ENCODE data around the gene KIAA0825. TPM values are rescaled to one million over a fixed set of nuclear protein-coding genes. Genes with fewer than 3 reads are reported as not detected.

The KIAA0825 gene
- polyA plus RNA-seq, 3 donors: 0.56 to 1.3 (median 0.89) TPM

DNA sequence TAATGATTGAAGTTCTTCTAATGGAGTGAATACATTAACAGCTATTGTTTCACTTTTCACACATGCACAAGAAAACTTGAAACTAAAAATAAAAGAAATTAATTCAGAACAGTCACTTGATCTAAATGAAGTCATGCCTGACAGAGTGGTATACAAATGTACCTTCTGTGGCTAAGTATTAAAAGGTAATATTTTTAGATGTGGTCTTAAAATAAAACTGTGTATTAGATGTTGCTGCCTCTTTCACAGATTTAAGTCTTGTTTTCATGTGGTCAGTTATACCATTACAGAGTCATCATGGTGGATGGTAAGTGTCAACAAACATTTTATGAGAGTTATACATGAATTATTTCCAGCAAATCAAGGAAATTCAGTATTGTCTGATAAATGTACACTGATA lies 47.0 kb downstream of the KIAA0825 start:
- Histone ChIP-seq H3K4me2 (replicated peaks; ENCODE audit: extremely low read depth, low read length, poor library complexity, severe bottlenecking) (no peak overlapping the region), H4K20me1 (ENCODE audit: insufficient read depth, low read length) (no peaks in the 10 kb centered on the region), H3K4me3 (replicated peaks in 1 of 3; ENCODE audit: low read depth in 2 of 3, low read length in 3 of 3) (no peak overlapping the region), H3K79me2 (ENCODE audit: insufficient read depth, low read length) (no peaks in the 10 kb centered on the region), H3K36me3 (replicated peaks in 1 of 2; ENCODE audit: control insufficient read depth in 1 of 2, insufficient read depth in 2 of 2, low read length in 2 of 2) (no peaks in the 10 kb centered on the region), H3K9me3 (replicated peaks in 1 of 2; ENCODE audit: control insufficient read depth in 1 of 2, insufficient read depth in 1 of 2, low read length in 2 of 2) (peaks cover 0 to 2% of the 10 kb centered on the region in 2 donors), H3K27me3 (ENCODE audit: control insufficient read depth in 2 of 2, insufficient read depth in 2 of 2, low read length in 2 of 2) (no peaks in the 10 kb centered on the region), H3K27ac (ENCODE audit: low read depth in 1 of 2, low read length in 2 of 2) (no peak overlapping the region), H3K4me1 (ENCODE audit: control insufficient read depth in 1 of 2, insufficient read depth in 2 of 2, low read length in 2 of 2) (no peaks in the 10 kb centered on the region), H2AFZ (ENCODE audit: insufficient read depth, low read depth, low read length, poor library complexity, severe bottlenecking) (no peak overlapping the region), H3K9ac (ENCODE audit: insufficient read depth, low read length, poor library complexity, severe bottlenecking) (no peak overlapping the region)
- no peaks in the 10 kb centered on the region for H3K4me1 Mint-ChIP-seq
- H3K4me3 Mint-ChIP-seq: no peak overlapping the region
- TF ChIP-seq, protein P1, sequence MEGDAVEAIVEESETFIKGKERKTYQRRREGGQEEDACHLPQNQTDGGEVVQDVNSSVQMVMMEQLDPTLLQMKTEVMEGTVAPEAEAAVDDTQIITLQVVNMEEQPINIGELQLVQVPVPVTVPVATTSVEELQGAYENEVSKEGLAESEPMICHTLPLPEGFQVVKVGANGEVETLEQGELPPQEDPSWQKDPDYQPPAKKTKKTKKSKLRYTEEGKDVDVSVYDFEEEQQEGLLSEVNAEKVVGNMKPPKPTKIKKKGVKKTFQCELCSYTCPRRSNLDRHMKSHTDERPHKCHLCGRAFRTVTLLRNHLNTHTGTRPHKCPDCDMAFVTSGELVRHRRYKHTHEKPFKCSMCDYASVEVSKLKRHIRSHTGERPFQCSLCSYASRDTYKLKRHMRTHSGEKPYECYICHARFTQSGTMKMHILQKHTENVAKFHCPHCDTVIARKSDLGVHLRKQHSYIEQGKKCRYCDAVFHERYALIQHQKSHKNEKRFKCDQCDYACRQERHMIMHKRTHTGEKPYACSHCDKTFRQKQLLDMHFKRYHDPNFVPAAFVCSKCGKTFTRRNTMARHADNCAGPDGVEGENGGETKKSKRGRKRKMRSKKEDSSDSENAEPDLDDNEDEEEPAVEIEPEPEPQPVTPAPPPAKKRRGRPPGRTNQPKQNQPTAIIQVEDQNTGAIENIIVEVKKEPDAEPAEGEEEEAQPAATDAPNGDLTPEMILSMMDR (IDR thresholded peaks at IDR 0.05): no peak
- no peak overlapping the region for H3K27ac Mint-ChIP-seq
- H3K36me3 Mint-ChIP-seq: peaks cover 2 to 4% of the 10 kb centered on the region in 2 donors
- no peaks in the 10 kb centered on the region for H3K27me3 Mint-ChIP-seq (ENCODE audit: low read depth in 3 of 3)
- DNase-seq: no peak
- intact Hi-C loops (cut with micrococcal nuclease): no loop called here
- peaks cover 0 to 5% (median 0%) of the 10 kb centered on the region in 7 donors for H3K9me3 Mint-ChIP-seq

- no peak for DNase-seq
Observed at GRCh38 chr5:94564812-94565211, 53.6 kb downstream of the KIAA0825 start.

More at GRCh38 chr5:94564812-94565211, 53.6 kb downstream of the KIAA0825 start:
- no peak overlapping the region for H3K27ac ChIP-seq (ENCODE audit: low read depth in 1 of 2, low read length in 2 of 2)
- Mint-ChIP-seq H3K4me3 (no peak overlapping the region), H3K4me1 (no peaks in the 10 kb centered on the region), H3K27ac (peak overlapping the region in 1 of 7 donors; percentile 85), H3K9me3 (peaks cover 0 to 3% (median 0%) of the 10 kb centered on the region in 7 donors), H3K27me3 (ENCODE audit: low read depth in 3 of 3) (peaks cover 0 to 3% (median 0%) of the 10 kb centered on the region in 3 donors), H3K36me3 (no peaks in the 10 kb centered on the region)
- H3K9ac ChIP-seq (ENCODE audit: insufficient read depth, low read length, poor library complexity, severe bottlenecking): no peak overlapping the region
- WGBS (ENCODE audit: insufficient coverage): no CpG with 5 or more reads among the region's 1 CpG
- no peak overlapping the region for H2AFZ ChIP-seq (ENCODE audit: insufficient read depth, low read depth, low read length, poor library complexity, severe bottlenecking)
- H3K4me1 ChIP-seq (ENCODE audit: control insufficient read depth in 1 of 2, insufficient read depth in 2 of 2, low read length in 2 of 2): no peaks in the 10 kb centered on the region
- no peaks in the 10 kb centered on the region for H4K20me1 ChIP-seq (ENCODE audit: insufficient read depth, low read length)
- intact Hi-C loops (cut with micrococcal nuclease): no loop called here
- H3K4me2 ChIP-seq (replicated peaks; ENCODE audit: extremely low read depth, low read length, poor library complexity, severe bottlenecking): no peak overlapping the region
- H3K4me3 ChIP-seq (replicated peaks in 1 of 3; ENCODE audit: low read depth in 2 of 3, low read length in 3 of 3): no peak overlapping the region
- TF ChIP-seq, protein P1 (IDR thresholded peaks at IDR 0.05): no peak
- H3K27me3 ChIP-seq (ENCODE audit: control insufficient read depth in 2 of 2, insufficient read depth in 2 of 2, low read length in 2 of 2): no peaks in the 10 kb centered on the region
- H3K9me3 ChIP-seq (replicated peaks in 1 of 2; ENCODE audit: control insufficient read depth in 1 of 2, insufficient read depth in 1 of 2, low read length in 2 of 2): no peaks in the 10 kb centered on the region
- no peaks in the 10 kb centered on the region for H3K79me2 ChIP-seq (ENCODE audit: insufficient read depth, low read length)
- no peaks in the 10 kb centered on the region for H3K36me3 ChIP-seq (replicated peaks in 1 of 2; ENCODE audit: control insufficient read depth in 1 of 2, insufficient read depth in 2 of 2, low read length in 2 of 2)

Data from CD14-positive monocyte (primary cell).